ENCODE results near the gene SLC6A8. TPM values are rescaled to one million over a fixed set of nuclear protein-coding genes. Genes with fewer than 3 reads are reported as not detected.
"Not testable (repeated sequence)": the region's sequence is repeated elsewhere in the genome, so short reads cannot be mapped to it uniquely, and the experiment has no call there.

SLC6A8 gene
- total RNA-seq, 4 donors from 2014 or later: 26.5 to 43.5 (median 34.5) TPM

GRCh38 chrX:153700376-153700945 lies 12.7 kb downstream of the SLC6A8 start:
- WGBS, 2 donors: 34 to 57% methylated on average over 14 of the region's 15 CpGs
- DNase-seq (ENCODE audit: low spot score in 2 of 2): no peak
- H3K4me3 ChIP-seq (ENCODE audit: low read depth, poor library complexity, severe bottlenecking): no peak overlapping the region
- TF ChIP-seq POLR2A (IDR thresholded peaks at IDR 0.05) (no peak), CTCF (IDR thresholded peaks at IDR 0.05) (no peak)
- intact Hi-C loops (cut with DNase I; ENCODE audit: low total_unique reads): no loop called here

GRCh38 chrX:153700967-153701366 lies 13.2 kb downstream of the SLC6A8 start:
- no peak overlapping the region for H3K4me3 ChIP-seq (ENCODE audit: low read depth, poor library complexity, severe bottlenecking)
- no peak for TF ChIP-seq POLR2A (IDR thresholded peaks at IDR 0.05)
- 75 to 77% methylated on average over 3 to 6 of the region's 6 CpGs for WGBS, 2 donors
- intact Hi-C loops (cut with DNase I; ENCODE audit: low total_unique reads): no loop called here
- DNase-seq (ENCODE audit: low spot score in 2 of 2): no peak

GRCh38 chrX:153701706-153702105 lies 14.0 kb downstream of the SLC6A8 start:
- intact Hi-C loops (cut with DNase I; ENCODE audit: low total_unique reads): no loop called here
- 94 to 97% methylated on average over 7 to 12 of the region's 12 CpGs for WGBS, 2 donors
- H3K4me3 ChIP-seq (ENCODE audit: low read depth, poor library complexity, severe bottlenecking): no peak overlapping the region
- no peak for DNase-seq (ENCODE audit: low spot score in 2 of 2)
- no peak for TF ChIP-seq POLR2A (IDR thresholded peaks at IDR 0.05)
- TF ChIP-seq CTCF (IDR thresholded peaks at IDR 0.05): no peak

GRCh38 chrX:153702336-153703035 lies 14.8 kb downstream of the SLC6A8 start:
- H3K4me3 ChIP-seq (ENCODE audit: low read depth, poor library complexity, severe bottlenecking): no peak overlapping the region
- TF ChIP-seq CTCF (IDR thresholded peaks at IDR 0.05): no peak
- TF ChIP-seq POLR2A (IDR thresholded peaks at IDR 0.05): no peak
- intact Hi-C loops (cut with DNase I; ENCODE audit: low total_unique reads): no loop called here
- WGBS, 2 donors: 65 to 70% methylated on average over 14 to 23 of the region's 23 CpGs
- DNase-seq (ENCODE audit: low spot score in 2 of 2): no peak

GRCh38 chrX:153703036-153703370 lies 15.3 kb downstream of the SLC6A8 start:
- intact Hi-C loops (cut with DNase I; ENCODE audit: low total_unique reads): no loop called here
- TF ChIP-seq POLR2A (IDR thresholded peaks at IDR 0.05) (no peak), CTCF (IDR thresholded peaks at IDR 0.05) (no peak)

GRCh38 chrX:153704021-153704526 lies 16.3 kb downstream of the SLC6A8 start:
- no peak for TF ChIP-seq CTCF (IDR thresholded peaks at IDR 0.05)
- TF ChIP-seq POLR2A (IDR thresholded peaks at IDR 0.05): no peak
- no peak for DNase-seq (ENCODE audit: low spot score in 2 of 2)
- no peak overlapping the region for H3K4me3 ChIP-seq (ENCODE audit: low read depth, poor library complexity, severe bottlenecking)
- intact Hi-C loops (cut with DNase I; ENCODE audit: low total_unique reads): no loop called here
- WGBS, 2 donors: 58 to 65% methylated on average over 17 to 18 of the region's 18 CpGs

More at GRCh38 chrX:153703036-153703370, 15.3 kb downstream of the SLC6A8 start:
- WGBS, 2 donors: 83% methylated on average over 16 of the region's 16 CpGs; no CpG with 5 or more reads in 1 of the 2 donors
- H3K4me3 ChIP-seq (ENCODE audit: low read depth, poor library complexity, severe bottlenecking): no peak overlapping the region
- no peak for DNase-seq (ENCODE audit: low spot score in 2 of 2)

- DNase-seq (ENCODE audit: low spot score in 2 of 2); intact Hi-C loops (cut with DNase I; ENCODE audit: low total_unique reads); H3K4me3 ChIP-seq (ENCODE audit: low read depth, poor library complexity, severe bottlenecking): not testable (repeated sequence)
- WGBS, 2 donors: 59 to 75% methylated on average over 5 to 11 of the region's 12 CpGs
These were observed 17.1 kb downstream of the SLC6A8 start for GRCh38 chrX:153704631-153705402.

- intact Hi-C loops (cut with DNase I; ENCODE audit: low total_unique reads); DNase-seq (ENCODE audit: low spot score in 2 of 2); H3K4me3 ChIP-seq (ENCODE audit: low read depth, poor library complexity, severe bottlenecking): not testable (repeated sequence)
- WGBS, 2 donors: 73 to 79% methylated on average over 10 to 18 of the region's 18 CpGs
These were observed 17.8 kb downstream of the SLC6A8 start for GRCh38 chrX:153705403-153706060.
